LNCAP (cell line): Measurements from ENCODE around the gene IL3.

Experiments
- TF ChIP-seq, protein P1 (sequence below): fragments of 450-650 bp; IDR thresholded peaks from 2 replicates; pipeline ENCODE4 v1.5.1; 2017; ENCODE audit warnings: mild to moderate bottlenecking

Gene IL3

DNA sequence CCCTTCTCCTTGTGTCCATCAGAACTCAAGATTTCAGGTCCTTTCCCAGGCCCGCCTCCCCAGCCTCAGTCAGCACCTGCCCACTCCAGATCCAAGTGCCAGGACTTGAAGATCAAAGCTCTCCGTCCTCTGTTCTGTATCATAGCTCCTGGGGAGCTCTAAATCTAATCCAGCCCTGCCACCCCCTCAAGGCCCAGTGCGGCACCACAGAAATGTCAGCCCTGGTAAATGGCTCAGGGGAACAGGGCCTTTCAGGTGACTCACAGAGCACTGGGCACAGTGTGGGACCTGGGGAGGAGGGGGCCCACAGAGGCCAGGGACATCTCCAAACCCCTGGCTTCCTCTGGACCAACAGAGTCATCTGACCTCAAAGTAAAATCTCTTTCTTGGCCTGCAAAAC lies 19.2 kb downstream of the IL3 start:
- TF ChIP-seq, protein P1, sequence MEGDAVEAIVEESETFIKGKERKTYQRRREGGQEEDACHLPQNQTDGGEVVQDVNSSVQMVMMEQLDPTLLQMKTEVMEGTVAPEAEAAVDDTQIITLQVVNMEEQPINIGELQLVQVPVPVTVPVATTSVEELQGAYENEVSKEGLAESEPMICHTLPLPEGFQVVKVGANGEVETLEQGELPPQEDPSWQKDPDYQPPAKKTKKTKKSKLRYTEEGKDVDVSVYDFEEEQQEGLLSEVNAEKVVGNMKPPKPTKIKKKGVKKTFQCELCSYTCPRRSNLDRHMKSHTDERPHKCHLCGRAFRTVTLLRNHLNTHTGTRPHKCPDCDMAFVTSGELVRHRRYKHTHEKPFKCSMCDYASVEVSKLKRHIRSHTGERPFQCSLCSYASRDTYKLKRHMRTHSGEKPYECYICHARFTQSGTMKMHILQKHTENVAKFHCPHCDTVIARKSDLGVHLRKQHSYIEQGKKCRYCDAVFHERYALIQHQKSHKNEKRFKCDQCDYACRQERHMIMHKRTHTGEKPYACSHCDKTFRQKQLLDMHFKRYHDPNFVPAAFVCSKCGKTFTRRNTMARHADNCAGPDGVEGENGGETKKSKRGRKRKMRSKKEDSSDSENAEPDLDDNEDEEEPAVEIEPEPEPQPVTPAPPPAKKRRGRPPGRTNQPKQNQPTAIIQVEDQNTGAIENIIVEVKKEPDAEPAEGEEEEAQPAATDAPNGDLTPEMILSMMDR, result no peak

DNA sequence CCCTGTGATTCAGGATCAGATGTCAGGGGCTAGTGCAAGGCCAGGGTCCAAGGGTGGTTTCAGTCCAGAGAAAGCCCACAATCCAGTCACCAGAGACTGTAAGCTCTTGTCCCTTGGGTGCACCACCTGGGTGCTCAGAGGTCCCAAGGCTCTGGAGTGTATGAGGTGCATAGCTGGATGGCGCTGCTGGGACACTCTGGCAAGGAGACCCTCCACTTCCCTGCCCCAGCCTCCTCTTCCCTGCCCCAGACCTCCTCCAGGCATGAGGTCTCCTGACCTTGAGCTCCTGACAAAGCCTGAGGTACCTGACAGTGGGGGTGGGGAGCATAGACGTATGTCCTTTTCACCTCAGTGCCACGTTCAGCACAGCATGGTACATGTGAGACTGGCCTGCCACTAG lies 20.1 kb downstream of the IL3 start:
- TF ChIP-seq, protein P1, result no peak

DNA sequence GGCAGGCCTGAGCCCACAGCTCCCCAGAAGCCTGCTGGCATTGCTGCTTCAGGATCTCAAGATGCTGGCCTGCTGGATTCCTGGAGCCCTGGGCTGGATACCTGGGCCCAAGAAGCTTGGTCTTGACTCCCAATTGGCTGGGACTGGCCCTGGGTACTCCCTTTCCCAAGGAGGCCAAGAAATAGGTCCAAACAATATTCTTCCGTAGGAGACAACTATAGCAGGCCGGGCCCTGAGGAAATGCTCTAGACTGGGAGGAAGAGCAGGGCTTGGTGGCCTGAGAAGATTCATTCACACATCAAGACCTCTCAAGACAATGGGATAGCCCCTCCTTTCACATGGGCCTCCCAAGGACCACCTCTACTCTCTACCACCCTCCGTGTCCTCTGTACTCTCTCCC lies 21.0 kb downstream of the IL3 start:
- TF ChIP-seq, protein P1, result no peak

DNA sequence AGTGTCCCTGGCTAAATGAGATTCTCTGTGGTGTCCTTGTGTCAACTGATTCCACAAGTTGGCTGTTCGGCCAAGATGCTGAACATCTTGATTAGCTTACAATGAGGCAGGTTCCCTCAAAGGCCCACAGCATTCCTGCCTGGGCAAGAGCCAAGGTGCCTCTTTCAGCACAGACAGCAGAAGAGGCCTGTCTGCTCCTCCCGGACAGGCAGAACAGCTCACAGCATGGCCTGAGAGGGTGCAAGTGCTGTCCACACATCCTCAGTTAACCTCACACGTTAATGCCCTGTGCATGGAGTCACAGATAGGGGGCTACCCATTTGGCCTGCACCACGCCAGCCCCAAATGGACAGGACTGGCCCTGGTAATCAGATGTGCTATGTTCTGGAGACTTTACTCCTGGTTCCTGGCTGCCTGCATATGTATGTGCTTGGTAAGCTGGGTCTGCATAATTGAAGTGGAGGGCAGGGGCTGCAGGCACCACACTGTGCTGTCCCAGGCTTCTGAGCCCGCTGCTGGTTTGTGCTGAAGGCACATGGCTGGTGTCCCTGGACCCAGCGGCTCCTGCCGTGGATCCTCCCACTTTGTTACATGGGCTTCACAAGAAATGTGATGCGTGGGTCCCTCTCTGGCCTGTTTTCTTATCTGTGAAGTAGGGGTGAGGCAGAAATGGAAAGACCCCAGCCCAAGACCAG lies 22.0 kb downstream of the IL3 start:
- TF ChIP-seq, protein P1, result no peak

DNA sequence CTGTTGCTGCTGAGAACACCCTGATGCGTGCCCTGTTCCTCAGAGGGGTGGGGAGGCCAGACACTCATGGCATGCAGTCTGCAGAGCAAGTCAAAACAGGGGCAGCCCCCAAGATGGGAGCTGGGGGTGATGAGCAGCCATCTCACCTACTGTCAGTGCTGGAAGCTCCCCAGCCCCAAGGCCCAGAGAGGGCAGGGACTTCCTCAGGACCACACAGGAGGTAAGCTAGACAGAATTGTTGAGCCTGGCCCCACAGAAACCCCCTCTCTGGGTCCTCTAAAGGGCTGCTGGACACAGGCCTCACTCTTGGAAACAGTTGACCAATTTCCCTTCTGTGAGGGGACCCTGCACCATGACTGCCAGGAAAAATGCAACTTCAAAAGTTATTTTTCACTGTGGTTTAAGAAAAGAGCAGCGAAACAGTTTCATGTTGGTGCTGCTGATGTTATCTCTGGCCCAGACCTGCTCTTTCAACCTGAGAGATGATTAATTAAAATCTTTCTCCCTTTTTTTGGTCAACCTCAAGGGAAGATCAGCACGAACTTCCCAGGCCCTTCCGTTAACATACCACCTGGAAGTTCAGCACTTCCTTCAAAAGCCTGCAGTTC lies 22.7 kb downstream of the IL3 start:
- TF ChIP-seq, protein P1, result no peak

DNA sequence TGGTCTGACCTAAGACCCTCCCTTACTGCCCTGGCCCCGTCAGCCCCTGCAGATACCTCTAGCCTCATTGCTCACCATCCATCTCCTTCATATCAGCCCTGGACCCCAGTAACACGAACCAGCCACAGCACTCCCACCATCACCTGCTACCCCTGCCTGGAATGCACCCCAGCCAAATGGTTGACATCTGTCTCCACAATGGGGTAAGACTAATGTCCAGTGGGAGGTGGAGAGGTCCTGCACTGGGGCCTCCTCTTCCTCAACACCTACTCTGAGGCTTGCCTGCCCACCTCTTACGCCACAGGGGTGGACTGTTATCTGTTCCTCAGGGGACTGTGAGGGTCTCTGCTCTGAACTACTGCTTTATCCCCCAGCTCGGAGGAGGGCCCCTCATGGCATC lies 25.2 kb downstream of the IL3 start:
- TF ChIP-seq, protein P1, result no peak

DNA sequence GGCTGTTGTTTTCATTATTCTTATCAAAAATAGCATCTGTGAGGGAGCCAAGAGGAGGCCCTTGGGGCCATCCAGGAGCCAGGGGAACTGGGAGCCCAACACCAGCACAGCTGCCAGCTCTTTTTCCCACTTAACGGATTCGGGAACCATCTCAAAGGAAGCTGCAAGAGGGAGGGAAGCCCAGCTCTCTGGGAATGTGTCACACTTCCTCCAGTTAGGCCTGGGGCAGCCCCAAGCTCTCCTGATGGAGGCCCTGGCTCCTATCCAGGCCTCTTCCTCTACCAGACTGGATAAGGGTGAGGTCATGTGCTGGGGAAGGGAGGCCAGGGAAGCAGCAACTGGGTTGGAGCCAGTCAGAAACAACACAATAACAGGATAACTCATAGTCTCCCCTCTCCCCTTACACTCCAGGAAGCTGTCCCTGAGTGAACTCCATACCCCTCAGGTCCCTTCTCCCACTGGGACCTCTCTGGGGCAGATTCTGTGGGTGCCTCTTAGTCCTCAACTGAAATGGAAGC lies 25.9 kb downstream of the IL3 start:
- TF ChIP-seq, protein P1, result no peak
